Thyroid gland (tissue), 4 donors: ENCODE measurements around the gene FLII. TPM values are rescaled to one million over a fixed set of nuclear protein-coding genes. Genes with fewer than 3 reads are reported as not detected.

Source experiments
- DNase-seq, 2 donors: peaks; one replicate each; pipeline ENCODE4 v3.0.0-alpha.2; 2019
- H3K27ac ChIP-seq, 3 donors: fragments of 200-600 bp; sonication (generic); 1 replicate in 2 of 3; 2 replicates in 1 of 3; pipeline ENCODE4 v1.5.1; 2016 to 2019; ENCODE audit warnings: mild to moderate bottlenecking in 1 of 3, moderate library complexity in 1 of 3
- H3K27me3 ChIP-seq: fragments of 200-600 bp; sonication (generic); one replicate; pipeline ENCODE4 v1.5.1; 2019
- H3K36me3 ChIP-seq, 2 donors: fragments of 200-600 bp; sonication (generic); one replicate each; pipeline ENCODE4 v1.5.1; 2016 to 2019
- H3K4me1 ChIP-seq, 2 donors: fragments of 200-600 bp; sonication (generic); one replicate each; pipeline ENCODE4 v1.5.1; 2017 to 2019
- H3K4me3 ChIP-seq, 3 donors: fragments of 200-600 bp; sonication (generic); replicated peaks in 1 of 3; 1 replicate in 2 of 3; 2 replicates in 1 of 3; pipeline ENCODE4 v1.5.1; 2016; ENCODE audit warnings: mild to moderate bottlenecking in 1 of 3
- H3K9me3 ChIP-seq: fragments of 200-600 bp; sonication (generic); one replicate; pipeline ENCODE4 v1.5.1; 2017
- POLR2A ChIP-seq, 2 donors: fragments of 450-650 bp; IDR thresholded peaks; one replicate each; pipeline ENCODE4 v1.6.1; 2017; ENCODE audit warnings: antibody characterized with exemption in 2 of 2, mild to moderate bottlenecking in 2 of 2, moderate library complexity in 1 of 2
- WGBS, 2 donors: methylation state at CpG; one replicate each; pipeline ENCODE4 v1.1.5; 2017; 5-methylcytosine and 5-hydroxymethylcytosine counted together
- intact Hi-C: fragments of 100-400 bp; cut with DNase I; formaldehyde crosslinking; loops from one replicate; pipeline ENCODE4 v1.15.1; 2023
- total RNA-seq, 4 donors: library from RNA; depleted of rRNA; stranded (reverse); fragments of >200 nt; gene quantifications; one replicate each; pipeline ENCODE4 v1.2.3, GENCODE V29; 2016
- TF ChIP-seq, protein P1 (sequence below), 6 experiments: fragments of 200-600 bp in 3 of 6; fragments of 450-650 bp in 3 of 6; sonication (generic) in 3 of 6; IDR thresholded peaks; one replicate each; pipeline ENCODE4 v1.5.1; 2016 to 2019; ENCODE audit warnings: antibody characterized with exemption in 6 of 6, mild to moderate bottlenecking in 2 of 6, inconsistent platforms in 1 of 6, moderate library complexity in 1 of 6

The FLII gene
- total RNA-seq, 4 donors from 2014 or later, result 231 to 259 (median 241) TPM

- Histone ChIP-seq H3K36me3 (peaks cover 31 to 32% of the 10 kb centered on the region in 2 donors), H3K9me3 (no peaks in the 10 kb centered on the region), H3K27ac (peak within 1 kb of the TSS; percentile 92 to 99 (median 96)), H3K4me3 (peak within 1 kb of the TSS; percentile 44 to 89 (median 67)), H3K27me3 (no peaks in the 10 kb centered on the region), H3K4me1 (peaks cover 38 to 50% of the 10 kb centered on the region in 2 donors)
- TF ChIP-seq, protein P1, sequence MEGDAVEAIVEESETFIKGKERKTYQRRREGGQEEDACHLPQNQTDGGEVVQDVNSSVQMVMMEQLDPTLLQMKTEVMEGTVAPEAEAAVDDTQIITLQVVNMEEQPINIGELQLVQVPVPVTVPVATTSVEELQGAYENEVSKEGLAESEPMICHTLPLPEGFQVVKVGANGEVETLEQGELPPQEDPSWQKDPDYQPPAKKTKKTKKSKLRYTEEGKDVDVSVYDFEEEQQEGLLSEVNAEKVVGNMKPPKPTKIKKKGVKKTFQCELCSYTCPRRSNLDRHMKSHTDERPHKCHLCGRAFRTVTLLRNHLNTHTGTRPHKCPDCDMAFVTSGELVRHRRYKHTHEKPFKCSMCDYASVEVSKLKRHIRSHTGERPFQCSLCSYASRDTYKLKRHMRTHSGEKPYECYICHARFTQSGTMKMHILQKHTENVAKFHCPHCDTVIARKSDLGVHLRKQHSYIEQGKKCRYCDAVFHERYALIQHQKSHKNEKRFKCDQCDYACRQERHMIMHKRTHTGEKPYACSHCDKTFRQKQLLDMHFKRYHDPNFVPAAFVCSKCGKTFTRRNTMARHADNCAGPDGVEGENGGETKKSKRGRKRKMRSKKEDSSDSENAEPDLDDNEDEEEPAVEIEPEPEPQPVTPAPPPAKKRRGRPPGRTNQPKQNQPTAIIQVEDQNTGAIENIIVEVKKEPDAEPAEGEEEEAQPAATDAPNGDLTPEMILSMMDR (IDR thresholded peaks at IDR 0.05), result peak in 1 of 6 experiments; percentile 13
- peak in 1 of 2 donors; percentile 81 for TF ChIP-seq POLR2A (IDR thresholded peaks at IDR 0.05)
- intact Hi-C loops, result no loop called here
- peak; percentile 98 for DNase-seq
- 1% methylated on average over 31 of the region's 72 CpGs; no CpG with 5 or more reads in 1 of the 2 donors for WGBS, 2 donors
Observed at GRCh38 chr17:18260332-18261145, 2.0 kb upstream of the FLII start, which contains the start of gene MIEF2. Gene MIEF2 (plus strand): TSS chr17:18260662. CDS start chr17:18262721, 2,059 bp downstream.

- intact Hi-C loops, result loop anchor here (5.0 kb wide), 1 partner anchor 58 kb away; the partner anchor contains the start of gene SMCR8
- no peak for DNase-seq
- Histone ChIP-seq H3K4me3 (peak overlapping the region in 1 of 3 donors; percentile 67), H3K27ac (peak overlapping the region; percentile 43 to 96 (median 92)), H3K36me3 (peaks cover 24 to 32% of the 10 kb centered on the region in 2 donors), H3K9me3 (no peaks in the 10 kb centered on the region), H3K4me1 (peaks cover 38 to 50% of the 10 kb centered on the region in 2 donors), H3K27me3 (no peaks in the 10 kb centered on the region)
- TF ChIP-seq, protein P1 (IDR thresholded peaks at IDR 0.05), result no peak
- no peak for TF ChIP-seq POLR2A (IDR thresholded peaks at IDR 0.05)
- WGBS, 2 donors, result 75% methylated on average over 21 of the region's 22 CpGs
Observed at GRCh38 chr17:18259621-18260331, 1.2 kb upstream of the FLII start.

DNA sequence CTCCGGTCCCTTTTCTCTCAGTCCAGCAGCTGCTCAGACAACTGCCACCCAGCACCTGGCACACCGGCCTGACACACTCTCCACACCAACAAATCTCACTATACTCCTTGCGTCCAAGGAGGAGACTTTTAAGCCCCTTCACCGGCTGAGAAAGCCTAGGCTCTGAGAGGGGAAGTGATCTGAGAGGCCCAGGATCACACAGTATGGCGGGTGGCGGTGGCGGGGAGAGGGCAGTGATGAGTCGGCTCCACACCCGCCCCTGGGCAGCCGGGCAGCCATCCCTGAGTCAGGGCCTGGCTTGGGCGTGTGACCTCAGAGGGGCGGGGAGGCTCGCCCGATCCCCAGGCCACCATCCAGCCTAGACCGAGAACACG lies 569 bp downstream of the FLII start:
- Histone ChIP-seq H3K27me3 (no peaks in the 10 kb centered on the region), H3K4me3 (peak overlapping the region; percentile 38 to 99 (median 62)), H3K9me3 (no peaks in the 10 kb centered on the region), H3K27ac (peak overlapping the region; percentile 84 to 97 (median 95)), H3K36me3 (peaks cover 24 to 32% of the 10 kb centered on the region in 2 donors), H3K4me1 (peaks cover 38 to 50% of the 10 kb centered on the region in 2 donors)
- WGBS, 2 donors, result 0% methylated on average over 8 to 9 of the region's 16 CpGs
- intact Hi-C loops, result loop anchor here (5.0 kb wide), 1 partner anchor 59 kb away; the partner anchor contains the start of gene SMCR8
- DNase-seq, result peak; percentile 83
- TF ChIP-seq, protein P1 (IDR thresholded peaks at IDR 0.05), result no peak
- TF ChIP-seq POLR2A (IDR thresholded peaks at IDR 0.05), result peak in 1 of 2 donors; percentile 6

DNA sequence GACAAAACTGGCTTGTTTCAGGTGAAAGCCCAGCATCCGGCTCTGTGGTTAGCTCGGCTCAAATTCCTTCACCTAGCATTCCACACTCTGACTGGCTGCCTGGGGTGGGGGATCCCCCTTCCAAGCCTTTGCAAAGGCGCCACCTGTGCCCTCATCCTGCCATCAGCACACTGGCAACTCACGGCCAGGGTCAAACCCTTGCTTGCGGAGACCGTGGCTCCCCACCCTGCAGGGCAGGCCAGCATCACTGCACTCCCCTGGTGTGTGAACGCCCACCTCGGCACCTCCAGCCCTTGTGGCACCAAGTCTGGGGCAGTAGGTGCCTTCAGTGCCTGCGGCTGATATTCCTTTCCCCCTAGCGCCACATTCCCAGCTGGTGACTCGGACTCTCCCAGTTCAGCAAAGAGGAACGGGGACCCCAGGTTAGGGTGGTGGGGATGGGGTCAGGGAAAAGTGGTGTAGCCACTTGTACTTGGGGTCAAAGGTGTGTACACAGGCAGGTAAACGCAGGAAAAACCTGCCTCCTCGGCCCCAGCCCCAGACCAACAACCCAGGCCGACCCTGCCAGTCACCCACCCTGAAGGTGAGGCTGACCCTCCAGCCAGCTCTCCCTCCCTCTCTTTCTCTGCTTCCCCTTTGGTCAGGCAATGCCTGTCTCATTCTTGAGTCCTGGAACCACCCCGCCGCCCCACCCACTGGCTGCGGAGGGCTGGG lies 1.1 kb downstream of the FLII start:
- 14 to 16% methylated on average over 13 to 17 of the region's 18 CpGs for WGBS, 2 donors
- H3K9me3 ChIP-seq, result no peaks in the 10 kb centered on the region
- peaks cover 37 to 45% of the 10 kb centered on the region in 2 donors for H3K4me1 ChIP-seq
- TF ChIP-seq, protein P1 (IDR thresholded peaks at IDR 0.05), result no peak
- TF ChIP-seq POLR2A (IDR thresholded peaks at IDR 0.05), result no peak
- peaks cover 28 to 38% of the 10 kb centered on the region in 2 donors for H3K36me3 ChIP-seq
- H3K27me3 ChIP-seq, result no peaks in the 10 kb centered on the region
- H3K4me3 ChIP-seq, result peak overlapping the region; percentile 38 to 99 (median 62)
- H3K27ac ChIP-seq, result peak overlapping the region; percentile 84 to 97 (median 95)
- peak; percentile 23 to 75 for DNase-seq
- intact Hi-C loops, result loop anchor here (5.0 kb wide), 1 partner anchor 60 kb away; the partner anchor contains the start of gene SMCR8
